Peyer's patch (tissue), 4 donors: Measurements from ENCODE around the gene RILP.

Experiments used
- CTCF ChIP-seq, 6 experiments: fragments of 450-650 bp in 4 of 6; fragments of 200-600 bp in 2 of 6; sonication (generic) in 1 of 6; IDR thresholded peaks; one replicate each; pipeline ENCODE4 v1.5.1; 2017 to 2019; ENCODE audit warnings: antibody characterized with exemption in 6 of 6, mild to moderate bottlenecking in 3 of 6, moderate library complexity in 1 of 6
- POLR2A ChIP-seq, 2 donors: fragments of 450-650 bp; IDR thresholded peaks; one replicate each; pipeline ENCODE4 v1.5.1; 2017; ENCODE audit warnings: antibody characterized with exemption in 2 of 2, mild to moderate bottlenecking in 2 of 2, moderate library complexity in 2 of 2

- TF ChIP-seq CTCF (IDR thresholded peaks at IDR 0.05) (no peak), POLR2A (IDR thresholded peaks at IDR 0.05) (no peak)
Observed at GRCh38 chr17:1605681-1606351, 43.9 kb downstream of the RILP start.
